ENCODE results near the gene TARDBP.

GRCh38 chr1:10968411-10968826 is 44.0 kb upstream of the TARDBP start:
- TF ChIP-seq POLR2AphosphoS5 (IDR thresholded peaks at IDR 0.05; ENCODE audit: low read depth): no peak
- TF ChIP-seq, protein P1, sequence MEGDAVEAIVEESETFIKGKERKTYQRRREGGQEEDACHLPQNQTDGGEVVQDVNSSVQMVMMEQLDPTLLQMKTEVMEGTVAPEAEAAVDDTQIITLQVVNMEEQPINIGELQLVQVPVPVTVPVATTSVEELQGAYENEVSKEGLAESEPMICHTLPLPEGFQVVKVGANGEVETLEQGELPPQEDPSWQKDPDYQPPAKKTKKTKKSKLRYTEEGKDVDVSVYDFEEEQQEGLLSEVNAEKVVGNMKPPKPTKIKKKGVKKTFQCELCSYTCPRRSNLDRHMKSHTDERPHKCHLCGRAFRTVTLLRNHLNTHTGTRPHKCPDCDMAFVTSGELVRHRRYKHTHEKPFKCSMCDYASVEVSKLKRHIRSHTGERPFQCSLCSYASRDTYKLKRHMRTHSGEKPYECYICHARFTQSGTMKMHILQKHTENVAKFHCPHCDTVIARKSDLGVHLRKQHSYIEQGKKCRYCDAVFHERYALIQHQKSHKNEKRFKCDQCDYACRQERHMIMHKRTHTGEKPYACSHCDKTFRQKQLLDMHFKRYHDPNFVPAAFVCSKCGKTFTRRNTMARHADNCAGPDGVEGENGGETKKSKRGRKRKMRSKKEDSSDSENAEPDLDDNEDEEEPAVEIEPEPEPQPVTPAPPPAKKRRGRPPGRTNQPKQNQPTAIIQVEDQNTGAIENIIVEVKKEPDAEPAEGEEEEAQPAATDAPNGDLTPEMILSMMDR (conservative IDR thresholded peaks at IDR 0.05; ENCODE audit: low read depth in 2 of 2): no peak
- TF ChIP-seq EZH2phosphoT487 (IDR thresholded peaks at IDR 0.05; ENCODE audit: unreplicated experiment): no peak
- TF ChIP-seq EZH2 (IDR thresholded peaks at IDR 0.05; ENCODE audit: low read depth, unreplicated experiment): no peak
- TF ChIP-seq, protein P2, sequence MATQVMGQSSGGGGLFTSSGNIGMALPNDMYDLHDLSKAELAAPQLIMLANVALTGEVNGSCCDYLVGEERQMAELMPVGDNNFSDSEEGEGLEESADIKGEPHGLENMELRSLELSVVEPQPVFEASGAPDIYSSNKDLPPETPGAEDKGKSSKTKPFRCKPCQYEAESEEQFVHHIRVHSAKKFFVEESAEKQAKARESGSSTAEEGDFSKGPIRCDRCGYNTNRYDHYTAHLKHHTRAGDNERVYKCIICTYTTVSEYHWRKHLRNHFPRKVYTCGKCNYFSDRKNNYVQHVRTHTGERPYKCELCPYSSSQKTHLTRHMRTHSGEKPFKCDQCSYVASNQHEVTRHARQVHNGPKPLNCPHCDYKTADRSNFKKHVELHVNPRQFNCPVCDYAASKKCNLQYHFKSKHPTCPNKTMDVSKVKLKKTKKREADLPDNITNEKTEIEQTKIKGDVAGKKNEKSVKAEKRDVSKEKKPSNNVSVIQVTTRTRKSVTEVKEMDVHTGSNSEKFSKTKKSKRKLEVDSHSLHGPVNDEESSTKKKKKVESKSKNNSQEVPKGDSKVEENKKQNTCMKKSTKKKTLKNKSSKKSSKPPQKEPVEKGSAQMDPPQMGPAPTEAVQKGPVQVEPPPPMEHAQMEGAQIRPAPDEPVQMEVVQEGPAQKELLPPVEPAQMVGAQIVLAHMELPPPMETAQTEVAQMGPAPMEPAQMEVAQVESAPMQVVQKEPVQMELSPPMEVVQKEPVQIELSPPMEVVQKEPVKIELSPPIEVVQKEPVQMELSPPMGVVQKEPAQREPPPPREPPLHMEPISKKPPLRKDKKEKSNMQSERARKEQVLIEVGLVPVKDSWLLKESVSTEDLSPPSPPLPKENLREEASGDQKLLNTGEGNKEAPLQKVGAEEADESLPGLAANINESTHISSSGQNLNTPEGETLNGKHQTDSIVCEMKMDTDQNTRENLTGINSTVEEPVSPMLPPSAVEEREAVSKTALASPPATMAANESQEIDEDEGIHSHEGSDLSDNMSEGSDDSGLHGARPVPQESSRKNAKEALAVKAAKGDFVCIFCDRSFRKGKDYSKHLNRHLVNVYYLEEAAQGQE (IDR thresholded peaks at IDR 0.05; ENCODE audit: unreplicated experiment): no peak
- TF ChIP-seq CREB1 (CRISPR knock-in tag; IDR thresholded peaks at IDR 0.05; ENCODE audit: low read depth): no peak
- TF ChIP-seq JUNB (IDR thresholded peaks at IDR 0.05; ENCODE audit: unreplicated experiment): no peak
- no peak for TF ChIP-seq ETS1 (IDR thresholded peaks at IDR 0.05)
